Parathyroid adenoma (tissue), 2 donors: Measurements from ENCODE around the gene PELI1.
A peak's percentile ranks its signal among the peaks of the same experiment; 100 is the strongest.

Experiments
- H2AFZ ChIP-seq: fragments of 300-600 bp; sonication (generic); one replicate; pipeline ENCODE4 v1.7.0; 2017; ENCODE audit warnings: antibody characterized with exemption, mild to moderate bottlenecking
- H3K27ac ChIP-seq: fragments of 300-600 bp; sonication (generic); one replicate; pipeline ENCODE4 v1.7.0; 2017
- H3K27me3 ChIP-seq: fragments of 300-600 bp; sonication (generic); one replicate; pipeline ENCODE4 v1.7.0; 2017; ENCODE audit warnings: low read length; ENCODE audit not compliant: control insufficient read depth, insufficient read depth
- H3K36me3 ChIP-seq: fragments of 300-600 bp; sonication (generic); one replicate; pipeline ENCODE4 v1.7.0; 2017; ENCODE audit warnings: low read length; ENCODE audit not compliant: control insufficient read depth, insufficient read depth
- H3K4me1 ChIP-seq: fragments of 300-600 bp; sonication (generic); one replicate; pipeline ENCODE4 v1.7.0; 2017; ENCODE audit warnings: control low read depth
- H3K4me2 ChIP-seq: fragments of 300-600 bp; sonication (generic); one replicate; pipeline ENCODE4 v1.7.0; 2017; ENCODE audit warnings: low read length
- H3K4me3 ChIP-seq: fragments of 300-600 bp; sonication (generic); one replicate; pipeline ENCODE4 v1.7.0; 2017; ENCODE audit warnings: low read depth, low read length
- H3K79me2 ChIP-seq: fragments of 300-600 bp; sonication (generic); one replicate; pipeline ENCODE4 v1.7.0; 2017; ENCODE audit warnings: control low read depth
- H3K9ac ChIP-seq: fragments of 300-600 bp; sonication (generic); one replicate; pipeline ENCODE4 v1.7.0; 2017; ENCODE audit warnings: mild to moderate bottlenecking
- H3K9me3 ChIP-seq: fragments of 300-600 bp; sonication (generic); one replicate; pipeline ENCODE4 v1.7.0; 2017; ENCODE audit warnings: low read length; ENCODE audit not compliant: control insufficient read depth
- CTCF ChIP-seq: fragments of 300-600 bp; sonication (generic); IDR thresholded peaks from one replicate; pipeline ENCODE4 v1.7.0; 2017; ENCODE audit warnings: antibody characterized with exemption, mild to moderate bottlenecking
- donor health status: primary hyperparathyroidism.

Gene PELI1

DNA sequence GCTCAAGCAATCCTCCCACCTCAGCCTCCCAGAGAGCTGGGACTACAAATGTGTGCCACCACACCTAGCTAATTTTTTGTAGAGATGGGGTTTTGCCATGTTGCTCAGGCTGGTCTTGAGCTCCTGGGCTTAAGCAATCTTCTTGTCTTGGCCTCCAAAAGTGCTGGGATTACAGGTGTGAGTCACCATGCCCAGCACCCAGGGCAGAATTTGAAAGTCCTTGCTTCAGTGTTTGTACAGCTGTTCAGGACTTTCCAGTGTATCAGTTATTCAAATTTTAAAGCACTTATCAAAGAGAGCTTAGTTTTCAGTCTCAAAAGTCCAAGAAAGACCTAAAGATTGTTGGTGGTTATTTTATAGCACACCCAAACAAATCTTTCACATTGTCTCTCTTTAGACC is 81.4 kb downstream of the PELI1 start:
- H2AFZ ChIP-seq, result peak overlapping the region; percentile 6
- H3K36me3 ChIP-seq, result no peaks in the 10 kb centered on the region
- no peak overlapping the region for H3K4me3 ChIP-seq
- H3K79me2 ChIP-seq, result no peaks in the 10 kb centered on the region
- no peak for TF ChIP-seq CTCF
- no peaks in the 10 kb centered on the region for H3K4me1 ChIP-seq
- no peaks in the 10 kb centered on the region for H3K9me3 ChIP-seq
- H3K27me3 ChIP-seq, result no peaks in the 10 kb centered on the region
- H3K27ac ChIP-seq, result no peak overlapping the region
- H3K9ac ChIP-seq, result no peak overlapping the region
- H3K4me2 ChIP-seq, result no peak overlapping the region

DNA sequence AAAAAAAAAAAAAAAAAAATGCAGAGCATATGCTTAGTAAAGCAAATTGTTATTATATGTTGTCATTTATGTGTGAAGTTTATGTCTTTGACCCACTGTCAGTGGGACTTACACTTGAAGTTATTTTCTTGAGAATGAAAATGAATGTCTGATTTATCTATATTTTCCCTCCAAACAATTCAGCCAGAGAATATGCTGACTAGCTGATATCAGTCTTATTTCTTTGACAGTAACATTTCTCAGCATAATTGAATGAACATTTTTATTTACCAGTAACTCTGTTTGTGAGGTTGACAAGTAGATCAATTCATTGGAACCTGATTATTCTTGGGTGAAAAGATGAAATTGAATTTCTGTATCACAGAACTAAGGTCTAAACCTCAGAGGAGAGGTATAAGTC is 85.0 kb downstream of the PELI1 start:
- H3K36me3 ChIP-seq, result no peaks in the 10 kb centered on the region
- H3K27ac ChIP-seq, result no peak overlapping the region
- H3K9ac ChIP-seq, result no peak overlapping the region
- no peaks in the 10 kb centered on the region for H3K27me3 ChIP-seq
- TF ChIP-seq CTCF, result no peak
- no peak overlapping the region for H3K4me3 ChIP-seq
- H3K9me3 ChIP-seq, result no peaks in the 10 kb centered on the region
- H3K4me2 ChIP-seq, result no peak overlapping the region
- H3K4me1 ChIP-seq, result no peaks in the 10 kb centered on the region
- no peaks in the 10 kb centered on the region for H3K79me2 ChIP-seq
- H2AFZ ChIP-seq, result no peak overlapping the region

GRCh38 chr2:64056021-64056420 is 88.2 kb downstream of the PELI1 start:
- Histone ChIP-seq H3K9ac (no peak overlapping the region), H3K27me3 (no peaks in the 10 kb centered on the region), H2AFZ (no peak overlapping the region), H3K4me3 (no peak overlapping the region), H3K79me2 (no peaks in the 10 kb centered on the region), H3K4me2 (no peak overlapping the region), H3K27ac (no peak overlapping the region), H3K36me3 (no peaks in the 10 kb centered on the region), H3K4me1 (no peaks in the 10 kb centered on the region), H3K9me3 (no peaks in the 10 kb centered on the region)
- TF ChIP-seq CTCF, result no peak

GRCh38 chr2:64054161-64054915 is 89.9 kb downstream of the PELI1 start:
- H3K4me1 ChIP-seq, result peaks cover 5% of the 10 kb centered on the region
- no peak overlapping the region for H3K9ac ChIP-seq
- no peak for TF ChIP-seq CTCF
- no peak overlapping the region for H2AFZ ChIP-seq
- H3K4me3 ChIP-seq, result no peak overlapping the region
- no peaks in the 10 kb centered on the region for H3K79me2 ChIP-seq
- H3K27me3 ChIP-seq, result no peaks in the 10 kb centered on the region
- H3K36me3 ChIP-seq, result no peaks in the 10 kb centered on the region
- no peaks in the 10 kb centered on the region for H3K9me3 ChIP-seq
- H3K27ac ChIP-seq, result no peak overlapping the region
- H3K4me2 ChIP-seq, result no peak overlapping the region
